K562 (cell line): Measurements from ENCODE around the gene NOL4L. TPM values are rescaled to one million over a fixed set of nuclear protein-coding genes. Genes with fewer than 3 reads are reported as not detected.
A peak's percentile ranks its signal among the peaks of the same experiment; 100 is the strongest.

Source experiments
- ESRRB ChIP-seq: fragments of 250-450 bp; sonication (Bioruptor Pico); IDR thresholded peaks from 2 replicates; pipeline ENCODE4 v1.5.0; 2020; ENCODE audit warnings: mild to moderate bottlenecking, moderate library complexity, borderline replicate concordance
- FOXA3 ChIP-seq, 2 experiments: fragments of 450-650 bp in 1 of 2; sonication (generic) in 1 of 2; formaldehyde crosslinking; IDR thresholded peaks in 1 of 2; conservative IDR thresholded peaks in 1 of 2; 2 replicates each; pipeline versions ENCODE4 v1.4.0 to v1.8.0; 2020 to 2022; ENCODE audit warnings: mild to moderate bottlenecking in 2 of 2, missing genetic modification reagents in 1 of 2
- FOXM1 ChIP-seq, 2 experiments: fragments of 450-650 bp in 1 of 2; sonication (generic) in 1 of 2; formaldehyde crosslinking in 1 of 2; IDR thresholded peaks; 2 replicates each; pipeline versions ENCODE4 v1.6.1 to v1.9.0; 2017 to 2022; ENCODE audit warnings: low read depth in 2 of 2, mild to moderate bottlenecking in 2 of 2, missing genetic modification reagents in 1 of 2, moderate library complexity in 1 of 2
- HDAC3 ChIP-seq: fragments of 450-650 bp; IDR thresholded peaks from 2 replicates; pipeline ENCODE4 v1.6.1; 2018; ENCODE audit warnings: borderline replicate concordance, mild to moderate bottlenecking, moderate library complexity; ENCODE audit not compliant: partially characterized antibody
- LCOR ChIP-seq: sonication (generic); formaldehyde crosslinking; IDR thresholded peaks from 2 replicates; pipeline ENCODE4 v1.8.0; 2022; ENCODE audit warnings: mild to moderate bottlenecking, missing genetic modification reagents
- PHB ChIP-seq: fragments of 250-450 bp; sonication (Bioruptor Pico); IDR thresholded peaks from 2 replicates; pipeline ENCODE4 v1.5.0; 2021
- PHB2 ChIP-seq: fragments of 450-650 bp; IDR thresholded peaks from 2 replicates; pipeline ENCODE4 v1.6.1; 2017; ENCODE audit warnings: low read depth
- PHF21A ChIP-seq: fragments of 450-650 bp; IDR thresholded peaks from 2 replicates; pipeline ENCODE4 v1.6.1; 2017; ENCODE audit warnings: low read depth, borderline replicate concordance
- POLR2AphosphoS2 ChIP-seq: IDR thresholded peaks from 2 replicates; pipeline ENCODE4 v1.6.1; 2012; ENCODE audit warnings: low read length, improper control_type of control experiment
- TARDBP ChIP-seq: fragments of 450-650 bp; IDR thresholded peaks from 2 replicates; pipeline ENCODE4 v1.6.1; 2016
- ZBED1 ChIP-seq: IDR thresholded peaks from 2 replicates; pipeline ENCODE4 v1.6.1; 2014
- ZNF134 ChIP-seq: fragments of 250-450 bp; sonication (Bioruptor Pico); conservative IDR thresholded peaks from 2 replicates; pipeline ENCODE4 v1.4.0; 2020
- ZNF561 ChIP-seq: fragments of 450-650 bp; formaldehyde crosslinking; conservative IDR thresholded peaks from 2 replicates; pipeline ENCODE4 v1.4.0; 2020; ENCODE audit warnings: mild to moderate bottlenecking, moderate library complexity
- polyA plus RNA-seq, 8 experiments: library from polyadenylated mRNA; depleted of rRNA in 4 of 8; stranded (reverse) in 5 of 8; unstranded in 3 of 8; fragments of >200 nt; fragmentation: Nextera tagmentation in 2 of 8; fragmentation: Illumina TruSeq in 1 of 8; extraction: Ambion mirVana in 2 of 8; extraction: Trizol in 1 of 8; gene quantifications; 2 replicates each; pipeline versions ENCODE4 v1.2.1 to v1.2.3, GENCODE V29; 2011 to 2014; ENCODE audit warnings: inconsistent platforms in 1 of 8, missing spikeins in 1 of 8
- total RNA-seq, 7 experiments: library from RNA; depleted of rRNA in 6 of 7; stranded (reverse); fragments of >200 nt in 6 of 7; fragmentation: Illumina TruSeq in 2 of 7; extraction: Trizol in 2 of 7; gene quantifications; 2 replicates each; pipeline versions ENCODE4 v1.2.1 to v1.2.3, GENCODE V29; 2011 to 2021; ENCODE audit warnings: low replicate concordance in 1 of 7
- TF ChIP-seq, protein P1 (sequence below): fragments of 450-650 bp; IDR thresholded peaks from 2 replicates; pipeline ENCODE4 v1.6.1; 2016
- TF ChIP-seq, protein P2 (sequence below): sonication (generic); formaldehyde crosslinking; IDR thresholded peaks from 2 replicates; pipeline ENCODE4 v1.8.0; 2022; ENCODE audit warnings: missing genetic modification reagents, mild to moderate bottlenecking, borderline replicate concordance
- TF ChIP-seq, protein P3 (sequence below): fragments of 250-450 bp; sonication (Bioruptor Pico); IDR thresholded peaks from 2 replicates; pipeline ENCODE4 v1.8.0; 2021; ENCODE audit warnings: moderate library complexity, mild to moderate bottlenecking, inconsistent platforms
- TF ChIP-seq, protein P4 (sequence below), 2 experiments: fragments of 450-650 bp; IDR thresholded peaks; 2 replicates each; pipeline ENCODE4 v1.6.1; 2016; ENCODE audit warnings: mild to moderate bottlenecking in 2 of 2, borderline replicate concordance in 1 of 2, low read depth in 1 of 2, moderate library complexity in 1 of 2

Gene NOL4L
- total and polyA plus RNA-seq, 9 of the 15 experiments (the other 6 are each of a cell fraction or from before 2014, with no cell fraction given) = 5.1 to 36.2 (median 13.6) TPM

DNA sequence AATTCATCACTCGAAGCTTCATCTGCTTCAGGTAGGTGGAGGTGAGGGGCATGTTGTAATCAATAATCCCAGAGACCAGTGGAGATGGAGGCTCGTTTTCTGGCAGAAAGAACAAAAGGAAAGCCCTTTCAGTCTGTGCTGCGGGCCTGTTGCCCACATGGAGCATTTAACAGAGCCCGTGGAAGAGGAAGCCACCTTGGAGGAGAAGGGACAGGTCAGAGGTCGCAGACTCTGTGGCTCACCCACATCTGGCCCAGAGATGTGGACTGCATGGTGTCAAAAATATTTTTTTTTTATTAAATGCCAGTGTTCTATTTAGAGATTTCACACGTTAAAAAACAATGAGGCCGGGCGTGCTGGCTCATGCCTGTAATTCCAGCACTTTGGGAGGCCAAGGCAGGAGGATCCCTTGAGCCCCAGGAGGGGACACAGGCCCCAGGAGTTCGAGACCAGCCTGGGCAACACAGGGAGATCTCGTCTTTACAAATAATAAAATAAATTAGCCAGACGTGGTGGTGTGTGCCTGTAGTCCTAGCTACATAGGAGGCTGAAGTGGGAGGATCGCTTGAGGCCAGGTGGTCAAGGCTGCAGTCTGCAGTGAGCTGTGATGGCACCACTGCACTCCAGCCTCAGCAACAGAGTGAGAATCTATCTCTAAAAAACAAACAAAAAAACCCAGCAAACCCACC lies 73.6 kb downstream of the NOL4L start (continued):
- no peak for TF ChIP-seq LCOR (CRISPR knock-in tag)
- TF ChIP-seq ZNF561 = no peak
- no peak for TF ChIP-seq POLR2AphosphoS2
- TF ChIP-seq, protein P1, sequence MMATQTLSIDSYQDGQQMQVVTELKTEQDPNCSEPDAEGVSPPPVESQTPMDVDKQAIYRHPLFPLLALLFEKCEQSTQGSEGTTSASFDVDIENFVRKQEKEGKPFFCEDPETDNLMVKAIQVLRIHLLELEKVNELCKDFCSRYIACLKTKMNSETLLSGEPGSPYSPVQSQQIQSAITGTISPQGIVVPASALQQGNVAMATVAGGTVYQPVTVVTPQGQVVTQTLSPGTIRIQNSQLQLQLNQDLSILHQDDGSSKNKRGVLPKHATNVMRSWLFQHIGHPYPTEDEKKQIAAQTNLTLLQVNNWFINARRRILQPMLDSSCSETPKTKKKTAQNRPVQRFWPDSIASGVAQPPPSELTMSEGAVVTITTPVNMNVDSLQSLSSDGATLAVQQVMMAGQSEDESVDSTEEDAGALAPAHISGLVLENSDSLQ = no peak
- TF ChIP-seq, protein P2, sequence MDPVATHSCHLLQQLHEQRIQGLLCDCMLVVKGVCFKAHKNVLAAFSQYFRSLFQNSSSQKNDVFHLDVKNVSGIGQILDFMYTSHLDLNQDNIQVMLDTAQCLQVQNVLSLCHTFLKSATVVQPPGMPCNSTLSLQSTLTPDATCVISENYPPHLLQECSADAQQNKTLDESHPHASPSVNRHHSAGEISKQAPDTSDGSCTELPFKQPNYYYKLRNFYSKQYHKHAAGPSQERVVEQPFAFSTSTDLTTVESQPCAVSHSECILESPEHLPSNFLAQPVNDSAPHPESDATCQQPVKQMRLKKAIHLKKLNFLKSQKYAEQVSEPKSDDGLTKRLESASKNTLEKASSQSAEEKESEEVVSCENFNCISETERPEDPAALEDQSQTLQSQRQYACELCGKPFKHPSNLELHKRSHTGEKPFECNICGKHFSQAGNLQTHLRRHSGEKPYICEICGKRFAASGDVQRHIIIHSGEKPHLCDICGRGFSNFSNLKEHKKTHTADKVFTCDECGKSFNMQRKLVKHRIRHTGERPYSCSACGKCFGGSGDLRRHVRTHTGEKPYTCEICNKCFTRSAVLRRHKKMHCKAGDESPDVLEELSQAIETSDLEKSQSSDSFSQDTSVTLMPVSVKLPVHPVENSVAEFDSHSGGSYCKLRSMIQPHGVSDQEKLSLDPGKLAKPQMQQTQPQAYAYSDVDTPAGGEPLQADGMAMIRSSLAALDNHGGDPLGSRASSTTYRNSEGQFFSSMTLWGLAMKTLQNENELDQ (CRISPR knock-in tag) = no peak
- no peak for TF ChIP-seq PHB2
- TF ChIP-seq, protein P3, sequence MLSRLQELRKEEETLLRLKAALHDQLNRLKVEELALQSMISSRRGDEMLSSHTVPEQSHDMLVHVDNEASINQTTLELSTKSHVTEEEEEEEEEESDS (CRISPR knock-in tag) = no peak
- TF ChIP-seq ESRRB (CRISPR knock-in tag) = no peak
- TF ChIP-seq HDAC3 = no peak
- TF ChIP-seq TARDBP = no peak
- no peak for TF ChIP-seq PHF21A
- no peak for TF ChIP-seq FOXM1 (IDR thresholded peaks at IDR 0.05; ENCODE audit: low read depth)
- TF ChIP-seq FOXM1 (CRISPR knock-in tag; IDR thresholded peaks at IDR 0.05; ENCODE audit: low read depth) = no peak
- TF ChIP-seq, protein P4, sequence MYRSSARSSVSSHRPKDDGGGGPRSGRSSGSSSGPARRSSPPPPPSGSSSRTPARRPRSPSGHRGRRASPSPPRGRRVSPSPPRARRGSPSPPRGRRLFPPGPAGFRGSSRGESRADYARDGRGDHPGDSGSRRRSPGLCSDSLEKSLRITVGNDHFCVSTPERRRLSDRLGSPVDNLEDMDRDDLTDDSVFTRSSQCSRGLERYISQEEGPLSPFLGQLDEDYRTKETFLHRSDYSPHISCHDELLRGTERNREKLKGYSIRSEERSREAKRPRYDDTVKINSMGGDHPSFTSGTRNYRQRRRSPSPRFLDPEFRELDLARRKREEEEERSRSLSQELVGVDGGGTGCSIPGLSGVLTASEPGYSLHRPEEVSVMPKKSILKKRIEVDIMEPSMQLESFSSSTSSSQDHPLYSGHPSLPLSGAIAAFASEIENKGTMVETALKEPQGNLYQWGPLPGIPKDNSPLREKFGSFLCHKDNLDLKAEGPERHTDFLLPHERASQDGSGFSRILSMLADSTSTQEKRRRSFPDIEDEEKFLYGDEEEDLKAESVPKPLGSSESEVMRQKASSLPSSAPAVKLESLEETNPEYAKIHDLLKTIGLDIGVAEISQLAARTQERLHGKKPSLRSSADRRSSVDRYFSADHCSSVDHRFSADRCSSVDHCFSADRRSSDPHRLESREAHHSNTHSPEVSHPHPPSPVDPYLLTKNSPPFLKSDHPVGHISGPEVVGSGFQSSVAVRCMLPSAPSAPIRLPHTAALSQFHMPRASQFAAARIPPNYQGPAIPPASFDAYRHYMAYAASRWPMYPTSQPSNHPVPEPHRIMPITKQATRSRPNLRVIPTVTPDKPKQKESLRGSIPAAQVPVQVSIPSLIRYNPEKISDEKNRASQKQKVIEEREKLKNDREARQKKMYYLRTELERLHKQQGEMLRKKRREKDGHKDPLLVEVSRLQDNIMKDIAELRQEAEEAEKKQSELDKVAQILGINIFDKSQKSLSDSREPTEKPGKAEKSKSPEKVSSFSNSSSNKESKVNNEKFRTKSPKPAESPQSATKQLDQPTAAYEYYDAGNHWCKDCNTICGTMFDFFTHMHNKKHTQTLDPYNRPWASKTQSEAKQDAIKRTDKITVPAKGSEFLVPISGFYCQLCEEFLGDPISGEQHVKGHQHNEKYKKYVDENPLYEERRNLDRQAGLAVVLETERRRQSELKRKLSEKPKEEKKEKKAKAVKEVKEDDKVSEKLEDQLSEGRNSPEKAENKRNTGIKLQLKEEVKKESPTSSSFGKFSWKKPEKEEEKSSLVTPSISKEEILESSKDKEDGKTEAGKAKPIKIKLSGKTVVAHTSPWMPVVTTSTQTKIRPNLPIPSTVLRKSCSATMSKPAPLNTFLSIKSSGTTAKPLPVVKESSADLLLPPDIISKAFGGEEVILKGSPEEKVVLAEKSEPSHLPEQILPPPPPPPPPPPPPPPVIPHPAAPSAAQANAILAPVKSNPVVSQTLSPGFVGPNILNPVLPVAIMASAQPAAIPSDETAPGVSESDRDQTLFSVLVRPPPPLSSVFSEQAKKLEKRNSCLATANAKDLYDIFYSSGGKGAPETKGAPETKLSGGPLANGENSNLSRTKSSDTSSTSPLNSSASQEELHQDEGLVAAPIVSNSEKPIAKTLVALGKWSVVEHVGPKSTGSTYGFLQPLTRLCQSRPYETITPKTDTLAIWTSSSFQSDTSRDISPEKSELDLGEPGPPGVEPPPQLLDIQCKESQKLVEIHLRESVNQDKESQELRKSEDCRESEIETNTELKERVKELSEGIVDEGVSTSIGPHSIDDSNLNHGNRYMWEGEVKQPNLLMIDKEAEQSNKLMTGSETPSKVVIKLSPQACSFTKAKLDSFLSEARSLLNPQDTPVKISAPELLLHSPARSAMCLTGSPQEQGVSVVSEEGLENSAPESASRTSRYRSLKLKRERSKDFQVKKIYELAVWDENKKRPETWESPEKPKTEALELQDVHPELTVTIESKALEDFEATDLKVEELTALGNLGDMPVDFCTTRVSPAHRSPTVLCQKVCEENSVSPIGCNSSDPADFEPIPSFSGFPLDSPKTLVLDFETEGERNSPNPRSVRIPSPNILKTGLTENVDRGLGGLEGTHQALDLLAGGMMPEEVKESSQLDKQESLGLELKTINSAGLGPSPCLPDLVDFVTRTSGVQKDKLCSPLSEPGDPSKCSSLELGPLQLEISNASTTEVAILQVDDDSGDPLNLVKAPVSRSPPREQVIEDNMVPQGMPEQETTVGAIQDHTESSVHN (IDR thresholded peaks at IDR 0.05; ENCODE audit: borderline replicate concordance in 1 of 2, low read depth in 1 of 2) = no peak
- no peak for TF ChIP-seq PHB
- TF ChIP-seq FOXA3 (CRISPR knock-in tag; conservative IDR thresholded peaks at IDR 0.05 in 1 of 2, IDR thresholded peaks at IDR 0.05 in 1 of 2) = peak in 1 of 2 experiments; percentile 7; a peak in 1 of 4 replicates
- TF ChIP-seq ZBED1 = no peak
- TF ChIP-seq ZNF134 = no peak
